ENCODE data around the gene ITGB4.

The ITGB4 gene

DNA sequence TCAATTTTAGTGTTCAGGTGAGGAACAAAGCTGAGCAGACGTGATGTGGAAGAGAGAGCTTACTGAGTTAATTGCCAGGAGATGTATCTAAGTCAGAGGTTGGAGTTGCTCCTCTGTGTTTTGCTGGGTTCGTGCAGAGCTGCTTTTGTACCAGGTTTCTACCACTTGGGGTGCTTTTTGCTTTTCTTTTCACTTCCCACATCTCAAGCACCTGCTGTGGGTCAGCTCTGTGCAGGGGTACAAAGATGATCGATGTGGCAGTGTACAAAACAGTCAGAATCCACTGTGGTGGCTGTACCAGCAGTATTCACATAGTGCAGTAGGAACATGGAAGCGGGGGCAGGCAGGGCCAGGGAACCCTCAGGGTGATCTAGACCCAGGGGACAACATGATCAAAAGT lies 78.1 kb downstream of the ITGB4 start:
- no peak for DNase-seq

DNA sequence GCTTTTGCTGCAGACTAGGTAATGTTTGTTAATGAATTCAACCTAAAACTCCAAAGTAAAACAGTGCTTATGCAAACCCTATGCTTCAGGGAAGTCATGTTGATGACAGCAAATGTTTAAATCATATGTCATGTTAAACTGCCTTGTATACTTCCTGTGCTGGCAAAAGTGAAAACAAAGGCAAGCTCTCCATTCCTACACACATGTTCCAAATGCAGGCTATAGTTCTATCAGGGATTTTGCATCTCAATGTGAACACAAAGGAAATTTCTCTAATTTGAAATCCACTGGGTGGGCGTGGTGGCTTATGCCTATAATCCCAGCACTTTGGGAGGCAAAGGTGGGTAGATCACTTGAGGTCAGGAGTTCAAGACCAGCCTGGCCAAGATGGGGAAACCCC lies 82.6 kb downstream of the ITGB4 start:
- no peak for DNase-seq

DNA sequence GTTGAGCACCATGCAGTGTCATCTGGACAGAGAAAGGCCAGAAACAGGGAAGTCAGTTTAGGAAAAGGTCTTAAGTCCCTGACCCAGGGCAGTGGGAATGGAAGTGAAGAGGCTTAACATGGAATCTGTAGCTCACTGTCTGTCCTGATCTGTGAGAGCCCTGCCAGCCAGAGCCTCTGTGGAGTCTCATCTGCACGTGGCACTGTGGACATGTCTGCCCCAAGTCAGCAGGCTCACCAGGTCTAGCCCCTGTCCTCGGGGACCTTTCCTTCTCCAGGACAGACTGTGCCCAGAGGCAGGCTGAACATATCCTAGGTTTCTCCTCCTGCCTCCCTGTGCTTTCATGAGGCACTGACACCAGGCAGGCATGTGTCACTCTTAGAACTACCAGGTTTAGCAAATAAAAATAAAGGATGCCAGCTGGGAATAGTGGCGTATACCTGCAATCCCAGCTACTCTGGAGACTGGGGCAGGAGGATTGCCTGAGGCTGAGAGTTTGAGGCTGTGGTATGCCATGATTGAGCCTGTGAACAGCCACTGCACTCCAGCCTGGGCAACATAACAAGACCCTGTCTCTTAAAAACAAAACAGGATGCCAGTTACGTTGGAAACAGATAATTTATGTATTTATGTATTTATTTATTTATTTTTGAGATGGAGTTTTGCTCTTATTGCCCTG lies 85.7 kb downstream of the ITGB4 start:
- DNase-seq = no peak

Data from NCI-H1930 (cell line).